Measurements from ENCODE around the gene SIGLEC1. TPM values are rescaled to one million over a fixed set of nuclear protein-coding genes. Genes with fewer than 3 reads are reported as not detected.

Gene SIGLEC1
- polyA plus RNA-seq, 1 donor = 3.4 TPM

DNA sequence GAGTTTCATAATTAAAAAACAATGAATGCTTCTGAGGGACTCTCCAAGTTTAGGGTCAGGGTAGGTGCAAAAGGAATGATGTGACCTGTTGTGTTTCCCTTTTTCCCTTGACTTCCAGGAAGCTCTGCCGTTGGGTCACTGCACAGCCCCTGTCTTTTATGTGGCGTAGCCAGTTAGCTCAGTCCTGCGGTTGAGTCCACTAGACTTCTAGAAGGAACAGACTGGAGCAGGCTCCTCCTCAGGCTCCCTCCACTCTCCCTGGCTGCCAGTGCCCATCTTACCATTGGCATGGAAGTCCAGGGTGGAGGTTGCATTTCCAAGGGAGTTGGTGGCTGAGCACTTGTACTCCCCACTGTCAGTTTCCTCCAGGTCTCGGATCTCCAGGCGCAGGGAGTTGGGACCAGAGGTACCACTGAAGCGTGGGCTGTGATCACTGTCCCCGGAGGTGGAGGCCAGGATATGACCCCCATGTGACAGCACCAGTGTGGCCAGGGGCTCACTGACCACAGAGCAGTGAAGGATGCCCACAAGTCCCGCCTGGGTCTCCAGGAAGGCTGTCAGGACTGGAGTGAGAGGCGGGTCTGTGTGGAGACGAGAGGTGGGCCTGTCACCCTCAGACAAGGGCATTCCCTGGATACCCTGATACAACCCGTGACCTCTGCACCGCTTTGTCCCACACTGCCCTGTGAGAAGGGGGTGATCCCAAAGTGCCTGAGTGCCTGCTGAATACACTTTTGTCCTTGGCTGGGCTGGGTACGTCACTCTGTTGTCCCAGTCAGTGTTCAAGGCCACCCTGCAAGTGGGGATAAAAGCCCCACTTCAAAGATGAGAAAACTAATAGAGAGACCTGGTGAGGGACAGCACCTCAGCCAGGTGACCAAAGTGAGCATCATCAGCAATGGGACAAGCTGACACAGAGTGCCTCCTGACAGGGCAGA is 11.1 kb downstream of the SIGLEC1 start:
- no peak for DNase-seq (ENCODE audit: low read depth)

DNA sequence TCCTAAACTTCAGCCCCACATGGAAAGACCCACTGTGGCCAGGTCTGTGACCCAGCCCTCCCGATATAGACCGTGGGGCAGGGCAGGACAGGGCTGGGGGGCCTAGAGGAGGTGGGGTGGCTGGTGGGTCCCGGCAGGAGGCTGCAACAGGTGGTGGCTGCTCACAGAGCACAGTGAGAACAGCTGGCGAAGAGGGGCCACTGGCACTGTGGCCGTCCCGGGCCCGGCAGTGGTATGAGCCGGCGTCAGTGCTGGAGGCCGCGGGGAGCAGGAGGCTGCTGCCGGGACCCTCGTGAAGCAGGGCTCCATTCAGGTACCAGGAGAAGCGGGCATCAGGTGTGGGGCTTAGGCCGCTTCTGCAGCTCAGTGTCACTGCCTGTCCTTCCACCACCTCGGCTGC is 13.4 kb downstream of the SIGLEC1 start:
- DNase-seq (ENCODE audit: low read depth) = no peak

DNA sequence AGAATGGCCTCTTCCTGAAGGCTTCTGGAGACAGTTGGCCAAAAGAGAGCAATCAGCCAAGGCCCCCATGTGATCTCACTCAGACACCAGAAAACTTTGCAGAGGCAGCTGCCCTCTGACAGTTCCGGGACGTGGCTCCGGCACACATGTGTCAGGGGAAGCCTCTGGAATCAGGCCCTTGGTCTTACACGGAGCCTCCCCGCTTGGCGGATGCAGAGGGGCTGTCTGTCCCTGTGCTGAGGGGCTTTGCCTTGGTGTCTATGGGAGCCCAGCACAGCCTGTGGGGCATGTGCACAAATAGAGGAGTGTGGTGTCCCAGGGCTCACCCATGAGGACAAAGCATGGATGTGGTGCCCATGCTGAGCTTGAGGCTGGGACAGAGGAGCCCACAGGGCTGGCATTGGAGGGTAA is 13.8 kb downstream of the SIGLEC1 start:
- DNase-seq (ENCODE audit: low read depth) = no peak

DNA sequence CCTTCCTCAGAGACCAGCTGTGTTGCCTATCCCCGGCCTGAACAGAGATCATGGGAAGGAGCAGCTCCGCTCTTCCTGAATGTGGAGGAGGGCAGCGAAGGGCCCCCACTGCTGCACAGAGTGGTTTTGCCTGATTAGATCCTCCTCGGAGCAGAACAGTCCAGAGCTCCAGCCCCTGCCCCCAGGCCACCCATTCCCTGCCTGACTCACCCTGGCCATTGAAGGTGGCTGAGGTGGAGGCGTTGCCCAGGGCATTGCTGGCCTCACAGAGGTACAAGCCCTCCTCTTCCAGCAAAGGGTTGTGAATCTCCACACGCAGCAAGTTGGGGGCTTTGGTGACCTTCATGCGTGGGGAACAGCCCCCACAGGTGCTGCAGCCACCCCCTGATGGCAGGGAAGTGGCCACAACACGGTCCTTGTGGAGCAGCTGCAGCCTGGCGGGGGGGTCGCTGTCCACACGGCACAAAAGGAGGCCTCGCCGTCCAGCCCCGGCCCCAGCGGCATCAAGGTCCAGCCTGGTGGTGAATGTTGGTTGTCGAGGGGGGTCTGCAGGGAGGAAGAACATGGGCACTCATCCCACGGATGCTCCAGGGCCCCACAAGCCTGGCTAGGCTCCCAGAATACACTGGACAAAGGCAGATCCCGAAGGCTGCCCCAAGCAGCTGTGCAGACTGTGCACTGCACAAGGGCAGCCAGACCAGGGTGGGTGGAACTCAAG is 14.7 kb downstream of the SIGLEC1 start:
- no peak for DNase-seq (ENCODE audit: low read depth)

DNA sequence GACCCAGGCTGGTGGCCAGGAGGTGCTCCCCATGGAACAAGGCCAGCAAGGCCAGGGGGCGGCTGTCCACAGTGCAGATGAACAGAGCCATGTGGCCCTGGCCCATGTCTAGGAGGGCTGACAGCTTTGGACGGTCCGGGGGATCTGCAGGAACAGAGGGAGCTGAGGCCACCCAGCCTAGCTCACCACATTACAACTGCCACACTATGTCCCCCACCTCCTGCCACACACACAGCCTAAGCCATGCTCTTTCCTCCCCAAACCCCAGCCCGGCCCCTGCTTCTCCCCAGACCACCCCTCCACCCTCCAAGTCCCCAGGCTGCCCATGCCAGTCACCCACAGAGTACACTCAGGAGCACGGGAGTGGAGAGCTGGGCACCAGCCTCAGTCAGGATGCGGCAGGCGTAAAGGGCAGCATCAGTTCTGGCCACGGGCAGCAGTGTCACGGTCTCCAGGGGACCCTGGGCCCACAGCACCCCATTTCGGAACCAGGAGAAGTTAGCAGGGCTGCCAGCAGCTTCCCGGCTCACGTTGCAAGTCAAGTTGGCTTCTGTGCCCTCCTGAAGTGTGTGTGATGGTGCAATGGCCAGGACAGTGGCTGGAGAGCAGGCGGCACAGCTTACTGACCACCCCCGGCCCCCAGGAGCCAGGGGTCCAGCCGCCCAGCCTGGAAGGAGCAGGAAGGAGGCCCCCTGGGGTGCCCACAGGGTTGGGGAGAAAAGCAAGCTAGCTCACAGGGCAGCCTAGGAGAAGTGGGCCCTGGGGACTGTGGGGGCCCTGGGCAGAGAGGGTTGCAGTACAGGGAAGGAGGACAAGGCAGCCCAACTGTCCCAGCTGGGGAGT is 15.4 kb downstream of the SIGLEC1 start:
- no peak for DNase-seq (ENCODE audit: low read depth)

DNA sequence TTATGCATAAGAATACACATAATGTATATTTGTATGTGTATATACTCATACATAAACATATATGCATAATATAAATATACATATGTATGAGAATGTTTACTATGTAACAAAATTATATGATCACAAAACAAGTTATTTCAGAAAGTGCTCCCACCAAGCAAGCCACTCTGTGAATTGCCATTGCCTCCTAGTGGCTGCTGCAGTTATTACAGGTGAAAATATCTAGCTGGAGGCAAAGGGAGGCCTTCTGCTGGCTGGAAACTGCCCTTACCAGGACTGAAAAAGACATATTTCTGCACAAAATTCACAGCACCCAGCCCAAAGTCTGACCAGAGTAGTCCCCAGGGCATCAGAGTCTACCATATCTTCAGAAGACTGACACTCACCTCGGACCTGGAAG is 16.2 kb downstream of the SIGLEC1 start:
- no peak for DNase-seq (ENCODE audit: low read depth)

GRCh38 chr20:3694864-3695263 is 17.5 kb downstream of the SIGLEC1 start:
- no peak for DNase-seq (ENCODE audit: low read depth)

DNA sequence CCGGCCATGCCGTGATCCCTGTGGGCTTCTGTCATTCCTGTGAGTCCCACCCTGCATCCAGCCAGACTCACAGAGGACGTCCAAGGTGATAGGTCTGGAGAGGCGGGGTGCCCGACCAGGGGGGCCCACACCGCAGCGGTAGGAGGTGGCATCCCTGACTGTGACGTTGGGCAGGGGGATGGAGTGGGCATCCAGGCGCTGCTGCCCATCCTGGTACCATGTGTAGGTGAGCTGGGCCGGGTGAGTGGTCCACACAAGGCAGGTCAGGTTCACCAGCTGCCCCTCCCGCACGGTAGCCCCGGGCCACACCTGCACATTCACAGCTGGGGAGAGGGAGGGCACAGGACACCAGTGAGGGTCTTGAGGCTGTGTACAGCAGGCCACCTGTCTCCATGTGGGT is 19.0 kb downstream of the SIGLEC1 start:
- DNase-seq (ENCODE audit: low read depth) = no peak

GRCh38 chr20:3692706-3693294 is 19.6 kb downstream of the SIGLEC1 start:
- no peak for DNase-seq (ENCODE audit: low read depth)

DNA sequence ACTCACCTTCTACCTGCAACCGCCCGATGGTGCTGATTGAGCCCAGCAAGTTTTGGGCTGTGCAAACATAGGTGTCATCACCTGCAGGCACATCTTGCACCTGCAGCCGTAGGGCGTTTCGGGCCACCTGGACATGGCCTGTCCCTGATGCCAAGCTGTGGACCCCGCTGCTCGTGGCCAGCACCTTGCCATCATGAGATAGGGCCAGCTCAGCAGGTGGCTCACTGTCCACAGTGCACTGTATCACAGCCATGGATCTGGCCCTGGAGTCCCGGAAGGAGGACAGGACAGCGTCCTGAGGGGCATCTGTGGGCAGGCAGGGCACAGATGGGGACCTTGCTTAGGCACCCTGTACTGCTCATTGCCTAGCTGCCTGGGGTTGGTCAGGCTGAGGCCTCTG is 20.5 kb downstream of the SIGLEC1 start:
- no peak for DNase-seq (ENCODE audit: low read depth)

DNA sequence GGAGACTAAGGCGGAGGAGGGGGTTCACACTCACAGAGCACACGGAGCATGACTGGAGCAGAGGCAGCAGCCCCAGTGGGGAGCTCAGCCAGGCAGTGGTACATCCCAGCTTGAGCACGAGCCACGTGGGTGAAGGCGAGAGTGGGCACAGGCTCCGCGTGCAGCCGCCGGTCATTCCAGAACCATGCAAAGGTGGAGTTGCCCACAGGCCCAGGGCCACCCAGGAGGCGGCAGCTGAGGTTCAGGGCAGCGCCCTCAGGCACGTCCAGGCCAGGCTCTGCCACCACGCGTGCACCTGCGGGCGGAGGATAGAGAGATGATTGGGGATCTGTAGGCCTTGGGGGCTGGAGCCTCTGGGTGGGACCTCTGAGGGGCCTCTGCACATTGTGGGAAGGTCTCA is 21.1 kb downstream of the SIGLEC1 start:
- no peak for DNase-seq (ENCODE audit: low read depth)

- no peak for DNase-seq (ENCODE audit: low read depth)
Measured at GRCh38 chr20:3690413-3690812, 22.0 kb downstream of the SIGLEC1 start.

- DNase-seq (ENCODE audit: low read depth) = no peak
Measured at GRCh38 chr20:3689978-3690377, 22.4 kb downstream of the SIGLEC1 start.

DNA sequence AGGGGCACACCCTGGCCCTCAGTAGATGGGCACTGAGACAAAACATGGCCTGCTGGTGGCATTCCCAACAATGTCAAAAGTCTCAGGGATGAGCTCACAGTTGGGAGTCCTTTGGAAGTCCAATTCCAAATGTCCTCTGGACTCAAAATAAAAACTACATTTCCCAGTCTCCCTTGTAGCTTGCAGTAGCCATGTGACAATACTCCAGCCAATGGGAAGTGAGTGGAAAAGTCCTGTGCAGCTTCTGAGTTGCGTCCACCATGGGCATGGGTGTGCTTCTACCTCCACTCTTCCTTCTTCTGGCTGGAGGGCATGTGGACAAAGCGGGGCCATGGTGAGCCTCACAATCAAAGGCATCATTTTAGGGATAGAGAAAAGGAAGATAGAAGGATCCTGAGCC is 24.7 kb downstream of the SIGLEC1 start:
- no peak for DNase-seq (ENCODE audit: low read depth)

GRCh38 chr20:3686867-3687321 is 25.5 kb downstream of the SIGLEC1 start:
- peak; percentile 96 for DNase-seq (ENCODE audit: low read depth)

DNA sequence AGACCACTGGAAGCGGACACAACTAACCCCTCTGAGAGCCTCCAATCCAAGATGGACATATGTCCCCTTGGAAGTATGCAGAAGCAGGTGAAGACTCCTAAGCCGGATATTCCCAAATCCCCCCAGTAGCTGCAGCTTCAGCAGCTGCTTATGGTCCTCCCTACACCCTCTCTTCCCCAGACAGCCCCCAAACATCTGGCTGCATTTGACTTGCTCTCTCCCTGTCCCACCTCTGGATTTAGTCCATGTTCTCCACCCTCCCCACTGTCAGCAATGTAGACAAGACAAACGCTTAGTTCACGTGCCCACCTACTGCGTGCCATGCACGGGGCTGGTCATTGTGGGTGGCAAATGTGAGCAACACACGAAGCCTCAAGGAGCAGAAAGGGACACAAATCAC is 26.0 kb downstream of the SIGLEC1 start:
- DNase-seq (ENCODE audit: low read depth) = no peak

DNA sequence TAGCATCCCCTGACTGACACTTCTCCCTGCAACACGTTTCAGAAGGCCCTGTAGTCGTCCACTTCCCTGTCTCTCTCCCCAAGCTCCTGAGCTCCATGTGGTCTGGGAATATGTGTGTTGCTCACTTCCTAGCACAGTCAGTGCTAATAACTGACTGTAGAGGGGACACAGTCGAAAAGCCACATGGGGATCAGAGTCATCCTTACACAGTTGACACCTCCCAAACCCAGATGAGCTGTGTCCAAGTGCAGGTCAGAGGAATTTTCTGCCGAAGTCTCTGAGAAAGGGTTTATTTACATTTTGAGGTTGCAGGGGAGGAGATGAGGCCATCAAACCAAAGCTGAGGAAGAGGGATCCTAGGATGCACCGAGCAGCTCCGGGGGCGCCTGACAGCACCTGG is 27.1 kb downstream of the SIGLEC1 start:
- DNase-seq (ENCODE audit: low read depth) = no peak

- no peak for DNase-seq (ENCODE audit: low read depth)
Measured at GRCh38 chr20:3681931-3682781, 30.2 kb downstream of the SIGLEC1 start, which contains the start of gene ADAM33. Gene ADAM33, minus strand, starts transcription at chr20:3682010. Its CDS starts 6 bp downstream, at chr20:3682004.

DNA sequence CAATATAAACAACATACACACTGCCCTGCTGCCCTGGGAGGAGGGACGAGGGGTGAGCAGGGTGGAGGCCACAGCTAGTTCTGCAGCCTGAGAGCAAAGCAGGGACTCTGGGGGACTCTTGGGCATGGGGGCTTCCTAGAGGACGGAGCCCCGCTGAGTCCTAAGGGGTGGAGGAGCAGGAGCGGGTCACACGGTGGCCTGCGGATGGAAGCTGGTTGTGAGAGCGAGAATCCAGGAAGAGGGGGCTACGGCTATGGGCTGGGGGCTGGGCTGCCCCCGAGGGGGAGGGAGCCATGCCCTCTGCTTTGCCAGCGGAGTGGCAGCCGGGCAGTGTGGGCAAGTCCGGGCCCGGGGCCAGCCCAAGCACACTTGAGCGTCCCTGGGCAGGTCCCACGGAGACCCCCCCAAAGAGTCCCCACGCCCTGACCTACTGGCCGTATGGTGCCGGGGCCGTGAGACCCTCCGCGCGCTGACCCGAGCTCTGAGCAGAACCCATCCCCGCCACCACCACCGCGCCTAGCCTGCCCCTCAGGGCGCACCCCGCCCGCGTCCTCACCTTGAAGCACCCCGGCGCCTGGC is 31.0 kb downstream of the SIGLEC1 start:
- no peak for DNase-seq (ENCODE audit: low read depth)

DNA sequence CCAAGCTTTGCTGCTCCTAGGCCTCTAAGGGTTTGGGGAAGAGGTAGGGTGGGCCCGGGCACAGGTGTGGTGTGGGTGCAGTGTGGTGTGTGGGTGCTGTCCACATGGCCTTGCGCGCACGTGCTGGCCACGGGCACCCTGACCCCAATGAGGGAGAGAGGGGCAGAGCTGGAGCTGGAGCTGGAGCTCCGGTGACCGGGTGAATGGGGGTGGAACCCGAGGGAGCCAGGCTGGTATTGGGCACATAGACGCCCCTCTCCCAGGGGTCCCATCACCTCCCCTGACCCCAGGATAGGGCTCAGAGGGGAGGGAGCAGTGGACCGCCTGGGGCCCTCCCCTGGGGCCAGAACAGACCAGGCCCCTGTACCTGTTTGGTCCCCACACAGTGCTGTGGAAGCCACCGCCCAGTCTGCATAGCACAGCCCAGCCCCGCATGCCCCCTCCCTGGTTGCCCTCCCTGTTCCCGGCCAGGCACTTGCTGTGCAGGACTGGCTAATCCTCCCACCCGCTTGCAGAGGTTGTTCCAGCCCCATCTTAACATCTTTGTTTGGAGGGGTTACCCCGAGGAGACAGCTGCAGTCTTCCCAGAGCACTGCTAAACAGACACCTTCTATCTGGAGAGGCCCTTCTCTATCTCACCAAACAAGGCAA is 31.6 kb downstream of the SIGLEC1 start:
- DNase-seq (ENCODE audit: low read depth) = no peak

Data from forelimb muscle (tissue), 1 donor.